HCT116 (cell line): ENCODE measurements around the gene TES. TPM values are rescaled to one million over a fixed set of nuclear protein-coding genes. Genes with fewer than 3 reads are reported as not detected.

Experiments used
- ATAC-seq: fragments of 200-7000 bp; cut with Tn5 transposase; 2 replicates; pipeline ENCODE4 v1.9.1; 2020; ENCODE audit warnings: mild to moderate bottlenecking, moderate library complexity
- BruUV-seq: library from RNA; stranded (reverse); fragments of 400-500 nt; replicated peaks from 2 replicates; lab custom pipeline; 2021; lab: Mats Ljungman, UMichigan
- CTCF ChIA-PET: fragments of 300-600 bp; sonication (Branson Sonifier 250); formaldehyde crosslinking; loops from one replicate; lab custom pipeline; 2021; ENCODE audit warnings: antibody characterized with exemption; lab: Charles Lee
- POLR2A ChIA-PET: fragments of 300-600, 350-600 bp; sonication (Branson Sonifier 250); formaldehyde crosslinking; loops from one replicate; lab custom pipeline; 2021; ENCODE audit warnings: antibody characterized with exemption; lab: Charles Lee
- RAD21 ChIA-PET, 2 experiments: fragments of 300-600 bp; sonication (Branson Sonifier 250); formaldehyde crosslinking; loops; one replicate each; lab custom pipeline; 2023; ENCODE audit warnings: low total read pairs in 2 of 2; ENCODE audit not compliant: uncharacterized antibody in 2 of 2, unreplicated experiment in 2 of 2, low non-redundant PET in 1 of 2; lab: Charles Lee
- DNase-seq: peaks from one replicate; pipeline ENCODE4 v3.0.0-alpha.2; 2010; ENCODE audit warnings: low read depth, low spot score
- H2AFZ ChIP-seq: fragments of 200-600 bp; shearing (Covaris generic), sonication (generic); 2 replicates; pipeline ENCODE4 v1.6.1; 2017; ENCODE audit warnings: low read depth, mixed run types, mixed read lengths, antibody characterized with exemption, low read length; ENCODE audit not compliant: poor library complexity, severe bottlenecking
- H3K27ac ChIP-seq: 2 replicates; pipeline ENCODE4 v1.5.1; 2012; ENCODE audit warnings: low read depth, low read length
- H3K27me3 ChIP-seq: fragments of 200-600 bp; sonication (generic); 2 replicates; pipeline ENCODE4 v1.6.1; 2016; ENCODE audit warnings: mixed run types, low read length, mixed read lengths; ENCODE audit not compliant: insufficient read depth
- H3K36me3 ChIP-seq, 2 experiments: fragments of 200-500 bp in 1 of 2; fragments of 200-600 bp in 1 of 2; sonication (Bioruptor generic) in 1 of 2; sonication (generic) in 1 of 2; 2 replicates each; pipeline versions ENCODE4 v1.5.1 to v1.6.1; 2014 to 2016; ENCODE audit warnings: low read length in 2 of 2, inconsistent platforms in 1 of 2, mixed read lengths in 1 of 2, mixed run types in 1 of 2; ENCODE audit not compliant: insufficient read depth in 2 of 2, control insufficient read depth in 1 of 2
- H3K4me1 ChIP-seq, 2 experiments: fragments of 200-600 bp in 1 of 2; sonication (generic) in 1 of 2; 2 replicates each; pipeline versions ENCODE4 v1.5.1 to v1.6.1; 2012 to 2017; ENCODE audit warnings: low read length in 2 of 2, inconsistent platforms in 1 of 2, mild to moderate bottlenecking in 1 of 2, mixed read lengths in 1 of 2, mixed run types in 1 of 2, moderate library complexity in 1 of 2; ENCODE audit not compliant: insufficient read depth in 2 of 2, control insufficient read depth in 1 of 2
- H3K4me2 ChIP-seq: fragments of 200-600 bp; sonication (generic); 2 replicates; pipeline ENCODE4 v1.6.1; 2017; ENCODE audit warnings: mixed run types, low read length, mixed read lengths
- H3K4me3 ChIP-seq, 2 experiments: fragments of 200-600 bp in 1 of 2; sonication (generic) in 1 of 2; replicated peaks in 1 of 2; 2 replicates each; pipeline ENCODE4 v1.5.1; 2011 to 2016; ENCODE audit warnings: low read length in 2 of 2, control low read depth in 1 of 2, low read depth in 1 of 2, mild to moderate bottlenecking in 1 of 2, mixed read lengths in 1 of 2, mixed run types in 1 of 2
- H3K79me2 ChIP-seq: fragments of 200-600 bp; sonication (generic); 2 replicates; pipeline ENCODE4 v1.6.1; 2017; ENCODE audit warnings: mild to moderate bottlenecking, mixed run types, low read length, moderate library complexity, mixed read lengths; ENCODE audit not compliant: insufficient read depth
- H3K9ac ChIP-seq: fragments of 200-600 bp; sonication (generic); 2 replicates; pipeline ENCODE4 v1.6.1; 2016; ENCODE audit warnings: low read length, mixed read lengths
- H3K9me2 ChIP-seq: fragments of 200-600 bp; sonication (generic), shearing (Covaris generic); 2 replicates; pipeline ENCODE4 v1.6.1; 2017; ENCODE audit warnings: mixed run types, mild to moderate bottlenecking, moderate library complexity; ENCODE audit not compliant: insufficient read depth
- H3K9me3 ChIP-seq, 2 experiments: fragments of 200-500 bp in 1 of 2; fragments of 200-600 bp in 1 of 2; sonication (Bioruptor generic) in 1 of 2; sonication (generic) in 1 of 2; 2 replicates each; pipeline ENCODE4 v1.6.1; 2014 to 2017; ENCODE audit warnings: low read length in 2 of 2, mixed read lengths in 2 of 2, inconsistent platforms in 1 of 2, low read depth in 1 of 2, mild to moderate bottlenecking in 1 of 2, mixed run types in 1 of 2, moderate library complexity in 1 of 2; ENCODE audit not compliant: control insufficient read depth in 1 of 2, insufficient read depth in 1 of 2
- H4K20me1 ChIP-seq: fragments of 200-600 bp; sonication (generic), shearing (Covaris generic); 2 replicates; pipeline ENCODE4 v1.6.1; 2017; ENCODE audit warnings: mixed run types, mild to moderate bottlenecking, moderate library complexity; ENCODE audit not compliant: insufficient read depth
- CBX3 ChIP-seq: IDR thresholded peaks from 2 replicates; pipeline ENCODE4 v1.6.1; 2012; ENCODE audit warnings: low read depth
- CEBPB ChIP-seq: IDR thresholded peaks from 2 replicates; pipeline ENCODE4 v1.6.1; 2012; ENCODE audit warnings: low read depth
- EZH2 ChIP-seq: fragments of 200-600 bp; sonication (generic); IDR thresholded peaks from 2 replicates; pipeline ENCODE4 v1.6.1; 2017; ENCODE audit warnings: antibody characterized with exemption, mixed run types
- JUND ChIP-seq: IDR thresholded peaks from 2 replicates; pipeline ENCODE4 v1.6.1; 2012
- POLR2AphosphoS5 ChIP-seq: IDR thresholded peaks from 2 replicates; pipeline ENCODE4 v1.6.1; 2011; ENCODE audit warnings: mild to moderate bottlenecking, low read depth, low read length, moderate library complexity
- RAD21 ChIP-seq: IDR thresholded peaks from 2 replicates; pipeline ENCODE4 v1.6.1; 2012; ENCODE audit warnings: low read depth, mild to moderate bottlenecking
- TCF7L2 ChIP-seq: IDR thresholded peaks from 2 replicates; pipeline ENCODE4 v1.7.0; 2011; ENCODE audit warnings: borderline replicate concordance, inconsistent platforms; ENCODE audit not compliant: insufficient read depth, insufficient read length; ENCODE audit errors: extremely low read depth
- ZFX ChIP-seq: fragments of 450-650 bp; IDR thresholded peaks from 2 replicates; pipeline ENCODE4 v1.6.1; 2017
- ZNF274 ChIP-seq: fragments of 200-500 bp; sonication (Bioruptor generic); IDR thresholded peaks from 2 replicates; pipeline ENCODE4 v1.6.1; 2014; ENCODE audit warnings: mild to moderate bottlenecking, low read depth, low read length, inconsistent platforms
- intact Hi-C: fragments of 100-400 bp; cut with micrococcal nuclease; formaldehyde crosslinking; loops from 2 replicates; pipeline ENCODE4 v1.10.0; 2022
- total RNA-seq: library from RNA; stranded (reverse); gene quantifications from one replicate; pipeline ENCODE4 v1.2.1, GENCODE V29; 2021; ENCODE audit not compliant: unreplicated experiment
- TF ChIP-seq, protein P1 (sequence below), 3 experiments: fragments of 200-600 bp in 1 of 3; sonication (generic) in 1 of 3; IDR thresholded peaks in 2 of 3; conservative IDR thresholded peaks in 1 of 3; 2 replicates each; pipeline ENCODE4 v1.5.1; 2012 to 2017; ENCODE audit warnings: low read depth in 2 of 3, low read length in 2 of 3, antibody characterized with exemption in 1 of 3, borderline replicate concordance in 1 of 3, control low read depth in 1 of 3, mild to moderate bottlenecking in 1 of 3, mixed read lengths in 1 of 3, mixed run types in 1 of 3, moderate library complexity in 1 of 3; ENCODE audit not compliant: insufficient read depth in 1 of 3
- TF ChIP-seq, protein P2 (sequence below): IDR thresholded peaks from 2 replicates; pipeline ENCODE4 v1.6.1; 2011; ENCODE audit warnings: mild to moderate bottlenecking, low read length, moderate library complexity; ENCODE audit not compliant: insufficient replicate concordance; ENCODE audit errors: extremely low read depth
- TF ChIP-seq, protein P3 (sequence below): IDR thresholded peaks from 2 replicates; pipeline ENCODE4 v1.6.1; 2012

TES gene
- total RNA-seq, 1 experiment from 2014 or later, result 129 TPM

DNA sequence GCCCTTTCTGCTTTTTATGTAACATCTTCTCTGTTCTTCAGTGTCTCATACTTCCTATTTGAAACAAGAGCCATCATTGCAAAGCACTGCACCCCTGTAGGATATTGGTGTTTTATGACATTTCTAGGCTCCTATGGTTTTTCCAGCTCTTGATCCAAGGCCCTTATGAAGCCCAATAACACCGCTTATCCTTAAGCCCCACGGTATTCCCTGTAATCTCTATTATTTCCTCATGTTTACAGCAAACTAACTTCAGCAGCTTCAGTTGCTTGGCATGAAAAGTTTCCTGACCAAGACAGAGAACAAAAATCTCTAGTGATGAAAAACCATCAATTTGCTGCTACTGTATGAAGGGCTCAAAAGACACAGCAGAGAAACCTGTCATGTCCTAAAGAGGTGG, 34.1 kb upstream of the TES start:
- TF ChIP-seq RAD21, result no peak
- TF ChIP-seq, protein P1, sequence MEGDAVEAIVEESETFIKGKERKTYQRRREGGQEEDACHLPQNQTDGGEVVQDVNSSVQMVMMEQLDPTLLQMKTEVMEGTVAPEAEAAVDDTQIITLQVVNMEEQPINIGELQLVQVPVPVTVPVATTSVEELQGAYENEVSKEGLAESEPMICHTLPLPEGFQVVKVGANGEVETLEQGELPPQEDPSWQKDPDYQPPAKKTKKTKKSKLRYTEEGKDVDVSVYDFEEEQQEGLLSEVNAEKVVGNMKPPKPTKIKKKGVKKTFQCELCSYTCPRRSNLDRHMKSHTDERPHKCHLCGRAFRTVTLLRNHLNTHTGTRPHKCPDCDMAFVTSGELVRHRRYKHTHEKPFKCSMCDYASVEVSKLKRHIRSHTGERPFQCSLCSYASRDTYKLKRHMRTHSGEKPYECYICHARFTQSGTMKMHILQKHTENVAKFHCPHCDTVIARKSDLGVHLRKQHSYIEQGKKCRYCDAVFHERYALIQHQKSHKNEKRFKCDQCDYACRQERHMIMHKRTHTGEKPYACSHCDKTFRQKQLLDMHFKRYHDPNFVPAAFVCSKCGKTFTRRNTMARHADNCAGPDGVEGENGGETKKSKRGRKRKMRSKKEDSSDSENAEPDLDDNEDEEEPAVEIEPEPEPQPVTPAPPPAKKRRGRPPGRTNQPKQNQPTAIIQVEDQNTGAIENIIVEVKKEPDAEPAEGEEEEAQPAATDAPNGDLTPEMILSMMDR (IDR thresholded peaks at IDR 0.05 in 2 of 3, conservative IDR thresholded peaks at IDR 0.05 in 1 of 3; ENCODE audit: borderline replicate concordance in 1 of 3, insufficient read depth in 1 of 3, low read depth in 2 of 3, low read length in 2 of 3), result no peak
- TF ChIP-seq, all 23 proteins: peak for 0
- ChIA-PET CTCF (interaction anchor here (0.9 to 1.1 kb wide), 2 partner anchors 60 to 413 kb away, joined by 4 to 9 read pairs; no protein-coding TSS in a partner anchor), POLR2A (no interaction called here), RAD21 (no interaction called here)
- H3K9me3 ChIP-seq, result no peaks in the 10 kb centered on the region
- H3K4me1 ChIP-seq, result peaks cover 0 to 3% of the 10 kb centered on the region in 2 experiments; a peak in 1 of 4 replicates
- intact Hi-C loops, result loop anchor here (10.0 kb wide), 1 partner anchor 499 kb away; the partner anchor contains the start of gene MET
- ATAC-seq (no peak), DNase-seq (no peak)
- H3K4me2 ChIP-seq, result no peak overlapping the region
- H3K79me2 ChIP-seq, result no peaks in the 10 kb centered on the region
- H3K27me3 ChIP-seq, result no peaks in the 10 kb centered on the region
- no peak overlapping the region for H3K27ac ChIP-seq
- H3K9me2 ChIP-seq, result no peaks in the 10 kb centered on the region
- H3K4me3 ChIP-seq, result no peak overlapping the region
- H4K20me1 ChIP-seq, result no peaks in the 10 kb centered on the region
- H3K9ac ChIP-seq, result no peak overlapping the region
- no peaks in the 10 kb centered on the region for H3K36me3 ChIP-seq
- BruUV-seq, result no TSS peak
- no peak overlapping the region for H2AFZ ChIP-seq

DNA sequence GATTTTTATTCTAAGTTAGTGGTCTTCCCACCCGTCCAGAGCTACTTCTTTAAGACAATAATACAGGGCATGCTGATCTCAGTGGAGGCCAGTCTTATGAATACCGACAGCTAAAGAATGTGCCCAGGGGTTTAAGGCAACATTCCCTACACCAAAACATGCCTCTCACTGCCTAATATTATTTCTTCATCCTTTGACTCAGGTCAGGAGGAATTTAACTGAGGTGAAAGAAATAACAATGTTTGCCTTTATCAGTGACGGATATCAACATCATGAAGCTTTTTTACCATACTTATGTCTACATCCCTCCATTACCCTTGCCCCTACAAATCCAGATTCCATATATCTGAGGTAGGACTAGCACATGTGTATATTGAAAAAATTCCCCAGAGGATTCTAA, 33.3 kb upstream of the TES start:
- CTCF ChIA-PET, result interaction anchor here (0.9 to 5.1 kb wide), 2 partner anchors 60 to 411 kb away, joined by 4 to 94 read pairs; no protein-coding TSS in a partner anchor
- no peak overlapping the region for H3K4me3 ChIP-seq
- intact Hi-C loops, result loop anchor here (10.0 kb wide), 1 partner anchor 498 kb away; the partner anchor contains the start of gene MET
- H3K79me2 ChIP-seq, result no peaks in the 10 kb centered on the region
- no peak overlapping the region for H3K4me2 ChIP-seq
- no peaks in the 10 kb centered on the region for H3K27me3 ChIP-seq
- no peaks in the 10 kb centered on the region for H4K20me1 ChIP-seq
- H3K36me3 ChIP-seq, result no peaks in the 10 kb centered on the region
- RAD21 ChIA-PET, result no interaction called here
- no peaks in the 10 kb centered on the region for H3K9me2 ChIP-seq
- POLR2A ChIA-PET, result no interaction called here
- no peak overlapping the region for H3K27ac ChIP-seq
- DNase-seq, result no peak
- no TSS peak for BruUV-seq
- H3K4me1 ChIP-seq, result peaks cover 0 to 3% of the 10 kb centered on the region in 2 experiments; a peak in 1 of 4 replicates
- H3K9me3 ChIP-seq, result no peaks in the 10 kb centered on the region
- no peak overlapping the region for H2AFZ ChIP-seq
- H3K9ac ChIP-seq, result no peak overlapping the region
- ATAC-seq, result no peak
- no peak for TF ChIP-seq POLR2AphosphoS5
- no peak for TF ChIP-seq ZNF274
- no peak for TF ChIP-seq TCF7L2
- TF ChIP-seq, protein P2, sequence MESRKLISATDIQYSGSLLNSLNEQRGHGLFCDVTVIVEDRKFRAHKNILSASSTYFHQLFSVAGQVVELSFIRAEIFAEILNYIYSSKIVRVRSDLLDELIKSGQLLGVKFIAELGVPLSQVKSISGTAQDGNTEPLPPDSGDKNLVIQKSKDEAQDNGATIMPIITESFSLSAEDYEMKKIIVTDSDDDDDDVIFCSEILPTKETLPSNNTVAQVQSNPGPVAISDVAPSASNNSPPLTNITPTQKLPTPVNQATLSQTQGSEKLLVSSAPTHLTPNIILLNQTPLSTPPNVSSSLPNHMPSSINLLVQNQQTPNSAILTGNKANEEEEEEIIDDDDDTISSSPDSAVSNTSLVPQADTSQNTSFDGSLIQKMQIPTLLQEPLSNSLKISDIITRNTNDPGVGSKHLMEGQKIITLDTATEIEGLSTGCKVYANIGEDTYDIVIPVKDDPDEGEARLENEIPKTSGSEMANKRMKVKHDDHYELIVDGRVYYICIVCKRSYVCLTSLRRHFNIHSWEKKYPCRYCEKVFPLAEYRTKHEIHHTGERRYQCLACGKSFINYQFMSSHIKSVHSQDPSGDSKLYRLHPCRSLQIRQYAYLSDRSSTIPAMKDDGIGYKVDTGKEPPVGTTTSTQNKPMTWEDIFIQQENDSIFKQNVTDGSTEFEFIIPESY, result no peak
- no peak for TF ChIP-seq ZFX
- TF ChIP-seq, protein P1 (IDR thresholded peaks at IDR 0.05 in 2 of 3, conservative IDR thresholded peaks at IDR 0.05 in 1 of 3; ENCODE audit: borderline replicate concordance in 1 of 3, insufficient read depth in 1 of 3, low read depth in 2 of 3, low read length in 2 of 3), result no peak
- no peak for TF ChIP-seq CEBPB
- TF ChIP-seq, protein P3, sequence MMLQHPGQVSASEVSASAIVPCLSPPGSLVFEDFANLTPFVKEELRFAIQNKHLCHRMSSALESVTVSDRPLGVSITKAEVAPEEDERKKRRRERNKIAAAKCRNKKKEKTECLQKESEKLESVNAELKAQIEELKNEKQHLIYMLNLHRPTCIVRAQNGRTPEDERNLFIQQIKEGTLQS, result no peak
- TF ChIP-seq CBX3, result no peak
- TF ChIP-seq JUND, result no peak
- no peak for TF ChIP-seq EZH2
